Fibroblast of skin of right biceps (primary cell): Measurements from ENCODE around the gene UBE3C.
"Not testable (repeated sequence)": the region's sequence is repeated elsewhere in the genome, so short reads cannot be mapped to it uniquely, and the experiment has no call there.

Experiments used
- DNase-seq: peaks from one replicate; pipeline ENCODE4 v3.0.0-alpha.2; 2013

Gene UBE3C

GRCh38 chr7:157132796-157133195 lies 5.9 kb upstream of the UBE3C start:
- no peak for DNase-seq

GRCh38 chr7:157133304-157133703 lies 5.4 kb upstream of the UBE3C start:
- DNase-seq: no peak

GRCh38 chr7:157136372-157136771 lies 2.4 kb upstream of the UBE3C start:
- peak; percentile 87 for DNase-seq

GRCh38 chr7:157138101-157138423 lies 664 bp upstream of the UBE3C start:
- DNase-seq: no peak

- DNase-seq: peak; percentile 10
These were observed 534 bp downstream of the UBE3C start for GRCh38 chr7:157139111-157139809.

GRCh38 chr7:157139810-157140510 lies 1.2 kb downstream of the UBE3C start:
- DNase-seq: no peak

GRCh38 chr7:157140511-157140905 lies 1.8 kb downstream of the UBE3C start:
- DNase-seq: no peak

- DNase-seq: no peak
These were observed 2.9 kb downstream of the UBE3C start for GRCh38 chr7:157141525-157142060.

- DNase-seq: no peak
These were observed 5.1 kb downstream of the UBE3C start for GRCh38 chr7:157143788-157144187.

GRCh38 chr7:157149317-157149716 lies 10.6 kb downstream of the UBE3C start:
- DNase-seq: no peak

GRCh38 chr7:157150882-157151281 lies 12.2 kb downstream of the UBE3C start:
- DNase-seq: peak; percentile 15

GRCh38 chr7:157151626-157152339 lies 13.1 kb downstream of the UBE3C start:
- DNase-seq: no peak

GRCh38 chr7:157152391-157152937 lies 13.7 kb downstream of the UBE3C start:
- no peak for DNase-seq

GRCh38 chr7:157153260-157153659 lies 14.5 kb downstream of the UBE3C start:
- DNase-seq: no peak

GRCh38 chr7:157155959-157156358 lies 17.2 kb downstream of the UBE3C start:
- DNase-seq: no peak

GRCh38 chr7:157158400-157158799 lies 19.7 kb downstream of the UBE3C start:
- no peak for DNase-seq

GRCh38 chr7:157159537-157159936 lies 20.8 kb downstream of the UBE3C start:
- DNase-seq: not testable (repeated sequence)

GRCh38 chr7:157160433-157160832 lies 21.7 kb downstream of the UBE3C start:
- DNase-seq: no peak

GRCh38 chr7:157165987-157166386 lies 27.3 kb downstream of the UBE3C start:
- no peak for DNase-seq

GRCh38 chr7:157168571-157168970 lies 29.8 kb downstream of the UBE3C start:
- no peak for DNase-seq

- DNase-seq: no peak
These were observed 38.0 kb downstream of the UBE3C start for GRCh38 chr7:157176771-157177170.

- DNase-seq: no peak
These were observed 38.7 kb downstream of the UBE3C start for GRCh38 chr7:157177333-157177982.

- no peak for DNase-seq
These were observed 39.3 kb downstream of the UBE3C start for GRCh38 chr7:157177983-157178381.
